Peyer's patch (tissue), 4 donors: ENCODE measurements around the gene LYL1.

Experiments used
- CTCF ChIP-seq, 6 experiments: fragments of 450-650 bp in 4 of 6; fragments of 200-600 bp in 2 of 6; sonication (generic) in 1 of 6; IDR thresholded peaks; one replicate each; pipeline ENCODE4 v1.5.1; 2017 to 2019; ENCODE audit warnings: antibody characterized with exemption in 6 of 6, mild to moderate bottlenecking in 3 of 6, moderate library complexity in 1 of 6
- POLR2A ChIP-seq, 2 donors: fragments of 450-650 bp; IDR thresholded peaks; one replicate each; pipeline ENCODE4 v1.5.1; 2017; ENCODE audit warnings: antibody characterized with exemption in 2 of 2, mild to moderate bottlenecking in 2 of 2, moderate library complexity in 2 of 2

- TF ChIP-seq CTCF (IDR thresholded peaks at IDR 0.05) (no peak), POLR2A (IDR thresholded peaks at IDR 0.05) (no peak)
These were observed 32.7 kb upstream of the LYL1 start for GRCh38 chr19:13135068-13136062.
